Measurements from ENCODE around the gene PANX3.
"Not testable (repeated sequence)": the region's sequence is repeated elsewhere in the genome, so short reads cannot be mapped to it uniquely, and the experiment has no call there.

Gene PANX3

GRCh38 chr11:124600621-124601320 is 10.5 kb upstream of the PANX3 start:
- WGBS (ENCODE audit: insufficient coverage), result no CpG with 5 or more reads among the region's 5 CpGs
- H3K9me3 ChIP-seq (ENCODE audit: control extremely low read depth in 1 of 5, control insufficient read depth in 4 of 5, insufficient read depth in 2 of 5, low read depth in 1 of 5, low read length in 4 of 5), result no peaks in the 10 kb centered on the region
- H3K27ac ChIP-seq (ENCODE audit: insufficient read depth in 1 of 2, low read depth in 1 of 2, low read length in 2 of 2, poor library complexity in 1 of 2, severe bottlenecking in 2 of 2), result no peak overlapping the region
- POLR2A ChIA-PET, result no interaction called here
- no peak for DNase-seq
- H3K36me3 ChIP-seq (ENCODE audit: control insufficient read depth in 4 of 4, insufficient read depth in 4 of 4, low read length in 3 of 4), result no peaks in the 10 kb centered on the region
- peaks cover 0 to 3% (median 0%) of the 10 kb centered on the region in 5 experiments for H3K27me3 ChIP-seq (replicated peaks in 2 of 5; ENCODE audit: control insufficient read depth in 4 of 5, insufficient read depth in 5 of 5, low read length in 4 of 5)
- H3K4me1 ChIP-seq (ENCODE audit: control extremely low read depth in 1 of 4, control insufficient read depth in 4 of 4, insufficient read depth in 4 of 4, low read length in 3 of 4), result peaks cover 0 to 9% (median 4%) of the 10 kb centered on the region in 4 experiments
- CTCF ChIA-PET, result no interaction called here
- H3K4me3 ChIP-seq (ENCODE audit: control insufficient read depth in 1 of 7, extremely low read depth in 1 of 7, insufficient read depth in 4 of 7, low read depth in 2 of 7, low read length in 6 of 7), result no peak overlapping the region

- Histone ChIP-seq H3K4me1 (ENCODE audit: control extremely low read depth in 1 of 4, control insufficient read depth in 4 of 4, insufficient read depth in 4 of 4, low read length in 3 of 4) (peaks cover 0 to 11% (median 6%) of the 10 kb centered on the region in 4 experiments), H3K4me3 (ENCODE audit: control insufficient read depth in 1 of 7, extremely low read depth in 1 of 7, insufficient read depth in 4 of 7, low read depth in 2 of 7, low read length in 6 of 7) (no peak overlapping the region), H3K27me3 (replicated peaks in 2 of 5; ENCODE audit: control insufficient read depth in 4 of 5, insufficient read depth in 5 of 5, low read length in 4 of 5) (peaks cover 0 to 3% (median 0%) of the 10 kb centered on the region in 5 experiments), H3K27ac (ENCODE audit: insufficient read depth in 1 of 2, low read depth in 1 of 2, low read length in 2 of 2, poor library complexity in 1 of 2, severe bottlenecking in 2 of 2) (no peak overlapping the region), H3K36me3 (ENCODE audit: control insufficient read depth in 4 of 4, insufficient read depth in 4 of 4, low read length in 3 of 4) (no peaks in the 10 kb centered on the region), H3K9me3 (ENCODE audit: control extremely low read depth in 1 of 5, control insufficient read depth in 4 of 5, insufficient read depth in 2 of 5, low read depth in 1 of 5, low read length in 4 of 5) (no peaks in the 10 kb centered on the region)
- CTCF ChIA-PET, result no interaction called here
- WGBS (ENCODE audit: insufficient coverage), result 100% methylated on average over 3 of the region's 3 CpGs
- no peak for DNase-seq
- POLR2A ChIA-PET, result no interaction called here
Observed at GRCh38 chr11:124602193-124602592, 9.0 kb upstream of the PANX3 start.

- H3K9me3 ChIP-seq (ENCODE audit: control extremely low read depth in 1 of 5, control insufficient read depth in 4 of 5, insufficient read depth in 2 of 5, low read depth in 1 of 5, low read length in 4 of 5); H3K27me3 ChIP-seq (replicated peaks in 2 of 5; ENCODE audit: control insufficient read depth in 4 of 5, insufficient read depth in 5 of 5, low read length in 4 of 5); H3K27ac ChIP-seq (ENCODE audit: insufficient read depth in 1 of 2, low read depth in 1 of 2, low read length in 2 of 2, poor library complexity in 1 of 2, severe bottlenecking in 2 of 2); POLR2A ChIA-PET; DNase-seq; CTCF ChIA-PET; H3K36me3 ChIP-seq (ENCODE audit: control insufficient read depth in 4 of 4, insufficient read depth in 4 of 4, low read length in 3 of 4); H3K4me3 ChIP-seq (ENCODE audit: control insufficient read depth in 1 of 7, extremely low read depth in 1 of 7, insufficient read depth in 4 of 7, low read depth in 2 of 7, low read length in 6 of 7): not testable (repeated sequence)
- 100% methylated on average over 1 of the region's 3 CpGs for WGBS (ENCODE audit: insufficient coverage)
- H3K4me1 ChIP-seq (ENCODE audit: control extremely low read depth in 1 of 4, control insufficient read depth in 4 of 4, insufficient read depth in 4 of 4, low read length in 3 of 4), result peaks cover 0 to 11% (median 6%) of the 10 kb centered on the region in 4 experiments
Observed at GRCh38 chr11:124602723-124603122, 8.5 kb upstream of the PANX3 start.

- Histone ChIP-seq H3K27ac (ENCODE audit: insufficient read depth in 1 of 2, low read depth in 1 of 2, low read length in 2 of 2, poor library complexity in 1 of 2, severe bottlenecking in 2 of 2) (no peak overlapping the region), H3K4me1 (ENCODE audit: control extremely low read depth in 1 of 4, control insufficient read depth in 4 of 4, insufficient read depth in 4 of 4, low read length in 3 of 4) (peaks cover 0 to 11% (median 7%) of the 10 kb centered on the region in 4 experiments), H3K36me3 (ENCODE audit: control insufficient read depth in 4 of 4, insufficient read depth in 4 of 4, low read length in 3 of 4) (no peaks in the 10 kb centered on the region), H3K9me3 (ENCODE audit: control extremely low read depth in 1 of 5, control insufficient read depth in 4 of 5, insufficient read depth in 2 of 5, low read depth in 1 of 5, low read length in 4 of 5) (no peaks in the 10 kb centered on the region), H3K27me3 (replicated peaks in 2 of 5; ENCODE audit: control insufficient read depth in 4 of 5, insufficient read depth in 5 of 5, low read length in 4 of 5) (no peaks in the 10 kb centered on the region), H3K4me3 (ENCODE audit: control insufficient read depth in 1 of 7, extremely low read depth in 1 of 7, insufficient read depth in 4 of 7, low read depth in 2 of 7, low read length in 6 of 7) (no peak overlapping the region)
- 45% methylated on average over 3 of the region's 3 CpGs for WGBS (ENCODE audit: insufficient coverage)
- POLR2A ChIA-PET, result no interaction called here
- peak; percentile 14 to 67 (median 56) for DNase-seq
- CTCF ChIA-PET, result interaction anchor here (0.8 to 1.6 kb wide), 3 partner anchors 14 to 23 kb away, joined by 3 to 5 read pairs (median 3); no protein-coding TSS in a partner anchor
Observed at GRCh38 chr11:124605719-124606118, 5.5 kb upstream of the PANX3 start.

GRCh38 chr11:124608147-124608546 is 3.1 kb upstream of the PANX3 start:
- CTCF ChIA-PET, result no interaction called here
- H3K27ac ChIP-seq (ENCODE audit: insufficient read depth in 1 of 2, low read depth in 1 of 2, low read length in 2 of 2, poor library complexity in 1 of 2, severe bottlenecking in 2 of 2), result no peak overlapping the region
- DNase-seq, result peak; percentile 44 to 86 (median 82)
- H3K4me3 ChIP-seq (ENCODE audit: control insufficient read depth in 1 of 7, extremely low read depth in 1 of 7, insufficient read depth in 4 of 7, low read depth in 2 of 7, low read length in 6 of 7), result no peak overlapping the region
- peaks cover 0 to 23% (median 9%) of the 10 kb centered on the region in 4 experiments for H3K4me1 ChIP-seq (ENCODE audit: control extremely low read depth in 1 of 4, control insufficient read depth in 4 of 4, insufficient read depth in 4 of 4, low read length in 3 of 4)
- no peaks in the 10 kb centered on the region for H3K9me3 ChIP-seq (ENCODE audit: control extremely low read depth in 1 of 5, control insufficient read depth in 4 of 5, insufficient read depth in 2 of 5, low read depth in 1 of 5, low read length in 4 of 5)
- POLR2A ChIA-PET, result interaction anchor here (0.6 kb wide), 1 partner anchor 16 kb away, joined by 4 read pairs; no protein-coding TSS in a partner anchor
- H3K27me3 ChIP-seq (replicated peaks in 2 of 5; ENCODE audit: control insufficient read depth in 4 of 5, insufficient read depth in 5 of 5, low read length in 4 of 5), result no peaks in the 10 kb centered on the region
- no peaks in the 10 kb centered on the region for H3K36me3 ChIP-seq (ENCODE audit: control insufficient read depth in 4 of 4, insufficient read depth in 4 of 4, low read length in 3 of 4)

GRCh38 chr11:124610295-124610694 is 933 bp upstream of the PANX3 start:
- ChIA-PET POLR2A (no interaction called here), CTCF (interaction anchor here (0.9 kb wide), 1 partner anchor 124 kb away, joined by 3 read pairs; no protein-coding TSS in a partner anchor)
- Histone ChIP-seq H3K36me3 (ENCODE audit: control insufficient read depth in 4 of 4, insufficient read depth in 4 of 4, low read length in 3 of 4) (no peaks in the 10 kb centered on the region), H3K4me1 (ENCODE audit: control extremely low read depth in 1 of 4, control insufficient read depth in 4 of 4, insufficient read depth in 4 of 4, low read length in 3 of 4) (peaks cover 0 to 18% (median 8%) of the 10 kb centered on the region in 4 experiments), H3K4me3 (ENCODE audit: control insufficient read depth in 1 of 7, extremely low read depth in 1 of 7, insufficient read depth in 4 of 7, low read depth in 2 of 7, low read length in 6 of 7) (no peak overlapping the region), H3K27ac (ENCODE audit: insufficient read depth in 1 of 2, low read depth in 1 of 2, low read length in 2 of 2, poor library complexity in 1 of 2, severe bottlenecking in 2 of 2) (no peak overlapping the region), H3K9me3 (ENCODE audit: control extremely low read depth in 1 of 5, control insufficient read depth in 4 of 5, insufficient read depth in 2 of 5, low read depth in 1 of 5, low read length in 4 of 5) (no peaks in the 10 kb centered on the region), H3K27me3 (replicated peaks in 2 of 5; ENCODE audit: control insufficient read depth in 4 of 5, insufficient read depth in 5 of 5, low read length in 4 of 5) (no peaks in the 10 kb centered on the region)
- no peak for DNase-seq
- 100% methylated on average over 2 of the region's 2 CpGs for WGBS (ENCODE audit: insufficient coverage)

GRCh38 chr11:124612045-124612444 is 817 bp downstream of the PANX3 start:
- H3K27ac ChIP-seq (ENCODE audit: insufficient read depth in 1 of 2, low read depth in 1 of 2, low read length in 2 of 2, poor library complexity in 1 of 2, severe bottlenecking in 2 of 2), result no peak overlapping the region
- H3K36me3 ChIP-seq (ENCODE audit: control insufficient read depth in 4 of 4, insufficient read depth in 4 of 4, low read length in 3 of 4), result no peaks in the 10 kb centered on the region
- H3K4me3 ChIP-seq (ENCODE audit: control insufficient read depth in 1 of 7, extremely low read depth in 1 of 7, insufficient read depth in 4 of 7, low read depth in 2 of 7, low read length in 6 of 7), result no peak overlapping the region
- DNase-seq, result peak in 2 of 3 donors; percentile 43 to 61
- no peaks in the 10 kb centered on the region for H3K27me3 ChIP-seq (replicated peaks in 2 of 5; ENCODE audit: control insufficient read depth in 4 of 5, insufficient read depth in 5 of 5, low read length in 4 of 5)
- H3K4me1 ChIP-seq (ENCODE audit: control extremely low read depth in 1 of 4, control insufficient read depth in 4 of 4, insufficient read depth in 4 of 4, low read length in 3 of 4), result peaks cover 0 to 12% (median 4%) of the 10 kb centered on the region in 4 experiments
- H3K9me3 ChIP-seq (ENCODE audit: control extremely low read depth in 1 of 5, control insufficient read depth in 4 of 5, insufficient read depth in 2 of 5, low read depth in 1 of 5, low read length in 4 of 5), result no peaks in the 10 kb centered on the region
- ChIA-PET POLR2A (no interaction called here), CTCF (no interaction called here)
- WGBS (ENCODE audit: insufficient coverage), result 80% methylated on average over 1 of the region's 3 CpGs
